Type B pancreatic cell (in vitro differentiated cells): ENCODE data around the gene GNG3. TPM values are rescaled to one million over a fixed set of nuclear protein-coding genes. Genes with fewer than 3 reads are reported as not detected.
A peak's percentile ranks its signal among the peaks of the same experiment; 100 is the strongest.

Experiments used
- DNase-seq: peaks from one replicate; pipeline ENCODE4 v3.0.0; 2021; ENCODE audit warnings: mixed read lengths; ENCODE audit not compliant: unreplicated experiment; ENCODE audit errors: extremely low spot score
- H3K27ac Mint-ChIP-seq: 2 replicates; pipeline ENCODE4 v1.8.0; 2021; ENCODE audit warnings: mild to moderate bottlenecking, mixed read lengths
- H3K27me3 Mint-ChIP-seq: 2 replicates; pipeline ENCODE4 v1.8.0; 2021; ENCODE audit warnings: mixed read lengths
- H3K36me3 Mint-ChIP-seq: 2 replicates; pipeline ENCODE4 v1.8.0; 2021; ENCODE audit warnings: mixed read lengths
- H3K4me1 Mint-ChIP-seq: one replicate; pipeline ENCODE4 v1.8.0; 2021; ENCODE audit warnings: mixed read lengths; ENCODE audit not compliant: unreplicated experiment
- H3K4me3 Mint-ChIP-seq: 2 replicates; pipeline ENCODE4 v1.8.0; 2021; ENCODE audit warnings: mild to moderate bottlenecking, mixed read lengths
- H3K9me3 Mint-ChIP-seq: 2 replicates; pipeline ENCODE4 v1.8.0; 2021; ENCODE audit warnings: mixed read lengths
- CTCF ChIP-seq: fragments of 200-600 bp; sonication (generic); conservative IDR thresholded peaks from 2 replicates; pipeline ENCODE4 v1.5.0; 2021; ENCODE audit warnings: antibody characterized with exemption, mild to moderate bottlenecking
- total RNA-seq: library from RNA; stranded (reverse); gene quantifications from 2 replicates; pipeline ENCODE4 v1.2.1, GENCODE V29; 2021; ENCODE audit warnings: low replicate concordance

GNG3 gene
- total RNA-seq, 1 donor from 2014 or later: 4.7 TPM

GRCh38 chr11:62708392-62708791 lies 916 bp downstream of the GNG3 start:
- H3K27ac Mint-ChIP-seq: peak overlapping the region; percentile 96
- peaks cover 20% of the 10 kb centered on the region for H3K36me3 Mint-ChIP-seq
- no peak for TF ChIP-seq CTCF
- DNase-seq: no peak
- peaks cover 40% of the 10 kb centered on the region for H3K4me1 Mint-ChIP-seq
- H3K4me3 Mint-ChIP-seq: peak overlapping the region; percentile 95
- no peaks in the 10 kb centered on the region for H3K27me3 Mint-ChIP-seq
- H3K9me3 Mint-ChIP-seq: no peaks in the 10 kb centered on the region

- peak overlapping the region; percentile 96 for H3K27ac Mint-ChIP-seq
- H3K27me3 Mint-ChIP-seq: no peaks in the 10 kb centered on the region
- H3K4me3 Mint-ChIP-seq: peak overlapping the region; percentile 95
- DNase-seq: no peak
- peaks cover 22% of the 10 kb centered on the region for H3K36me3 Mint-ChIP-seq
- no peak for TF ChIP-seq CTCF
- no peaks in the 10 kb centered on the region for H3K9me3 Mint-ChIP-seq
- peaks cover 44% of the 10 kb centered on the region for H3K4me1 Mint-ChIP-seq
Observed at GRCh38 chr11:62708793-62709192, 1.3 kb downstream of the GNG3 start.

GRCh38 chr11:62709247-62710000 lies 1.9 kb downstream of the GNG3 start:
- Mint-ChIP-seq H3K27me3 (no peaks in the 10 kb centered on the region), H3K9me3 (no peaks in the 10 kb centered on the region), H3K27ac (peak overlapping the region; percentile 96), H3K36me3 (peaks cover 26% of the 10 kb centered on the region), H3K4me1 (peaks cover 49% of the 10 kb centered on the region), H3K4me3 (peak overlapping the region; percentile 95)
- peak; percentile 17 for TF ChIP-seq CTCF
- DNase-seq: peak; percentile 94

GRCh38 chr11:62710001-62710345 lies 2.5 kb downstream of the GNG3 start:
- Mint-ChIP-seq H3K36me3 (peaks cover 26% of the 10 kb centered on the region), H3K4me1 (peaks cover 49% of the 10 kb centered on the region), H3K27ac (peak overlapping the region; percentile 96), H3K9me3 (no peaks in the 10 kb centered on the region), H3K27me3 (no peaks in the 10 kb centered on the region), H3K4me3 (peak overlapping the region; percentile 95)
- no peak for DNase-seq
- no peak for TF ChIP-seq CTCF

GRCh38 chr11:62712276-62712812 lies 4.9 kb downstream of the GNG3 start:
- no peak for TF ChIP-seq CTCF
- peaks cover 36% of the 10 kb centered on the region for H3K4me1 Mint-ChIP-seq

More at GRCh38 chr11:62712276-62712812, 4.9 kb downstream of the GNG3 start:
- H3K4me3 Mint-ChIP-seq: peak overlapping the region; percentile 13
- no peaks in the 10 kb centered on the region for H3K9me3 Mint-ChIP-seq
- H3K27ac Mint-ChIP-seq: peak overlapping the region; percentile 97
- no peak for DNase-seq
- no peaks in the 10 kb centered on the region for H3K27me3 Mint-ChIP-seq
- peaks cover 43% of the 10 kb centered on the region for H3K36me3 Mint-ChIP-seq
